ENCODE measurements around the gene ZNF335.

ZNF335 gene

GRCh38 chr20:45949542-45950329, 22.3 kb downstream of the ZNF335 start:
- Histone ChIP-seq H3K36me3 (ENCODE audit: control insufficient read depth in 4 of 4, insufficient read depth in 4 of 4, low read length in 3 of 4) (peaks cover 25 to 92% (median 78%) of the 10 kb centered on the region in 4 experiments), H3K4me1 (ENCODE audit: control extremely low read depth in 1 of 4, control insufficient read depth in 4 of 4, insufficient read depth in 4 of 4, low read length in 3 of 4) (no peaks in the 10 kb centered on the region), H3K9me3 (ENCODE audit: control extremely low read depth in 1 of 5, control insufficient read depth in 4 of 5, insufficient read depth in 2 of 5, low read depth in 1 of 5, low read length in 4 of 5) (no peaks in the 10 kb centered on the region), H3K27ac (ENCODE audit: insufficient read depth in 1 of 2, low read depth in 1 of 2, low read length in 2 of 2, poor library complexity in 1 of 2, severe bottlenecking in 2 of 2) (no peak overlapping the region), H3K27me3 (replicated peaks in 2 of 5; ENCODE audit: control insufficient read depth in 4 of 5, insufficient read depth in 5 of 5, low read length in 4 of 5) (no peaks in the 10 kb centered on the region), H3K4me3 (ENCODE audit: control insufficient read depth in 1 of 7, extremely low read depth in 1 of 7, insufficient read depth in 4 of 7, low read depth in 2 of 7, low read length in 6 of 7) (no peak overlapping the region)
- ChIA-PET CTCF (interaction anchor here (1.0 to 7.3 kb wide), 6 partner anchors 12 to 151 kb away, joined by 3 to 75 read pairs (median 4); no protein-coding TSS in a partner anchor), POLR2A (interaction anchor here (0.6 to 1.5 kb wide), 3 partner anchors 8 to 15 kb away, joined by 3 to 6 read pairs (median 3); partner anchors contain the start of gene PCIF1)
- 93% methylated on average over 13 of the region's 13 CpGs for WGBS (ENCODE audit: insufficient coverage)
- no peak for DNase-seq

GRCh38 chr20:45948742-45949541, 23.1 kb downstream of the ZNF335 start:
- ChIA-PET CTCF (interaction anchor here (1.0 to 7.3 kb wide), 8 partner anchors 11 to 150 kb away, joined by 3 to 75 read pairs (median 4); partner anchors contain the start of gene ZNF335), POLR2A (interaction anchor here (1.2 to 1.5 kb wide), 2 partner anchors 9 to 14 kb away, joined by 3 to 6 read pairs; partner anchors contain the start of gene PCIF1)
- no peak overlapping the region for H3K27ac ChIP-seq (ENCODE audit: insufficient read depth in 1 of 2, low read depth in 1 of 2, low read length in 2 of 2, poor library complexity in 1 of 2, severe bottlenecking in 2 of 2)

DNA sequence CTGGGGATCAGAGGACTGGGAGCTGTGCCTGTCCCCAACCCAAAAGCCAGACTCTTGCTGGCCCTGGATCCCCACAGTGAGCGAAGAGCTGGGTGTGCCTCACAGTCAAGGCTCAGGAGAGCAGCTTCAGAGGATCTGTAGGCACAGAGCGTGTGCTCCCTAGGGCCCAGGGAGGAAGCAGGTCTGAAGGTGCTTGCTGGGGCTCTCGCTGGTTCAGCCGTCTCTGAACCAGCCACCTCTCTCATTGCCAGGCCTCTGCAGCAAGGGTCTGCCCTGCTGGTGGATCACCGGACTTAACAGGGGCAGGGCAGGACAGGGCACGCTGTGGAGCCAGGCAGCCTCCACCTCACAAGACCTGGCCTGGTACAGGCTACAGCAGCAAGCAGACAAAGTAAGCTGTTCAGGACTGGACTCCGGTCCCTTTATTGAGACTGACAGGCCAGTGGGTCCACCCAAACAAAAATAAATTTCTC, 23.7 kb downstream of the ZNF335 start:
- POLR2A ChIA-PET: interaction anchor here (1.4 kb wide), 1 partner anchor 9 kb away, joined by 8 read pairs; no protein-coding TSS in a partner anchor
- DNase-seq: no peak
- Histone ChIP-seq H3K27me3 (replicated peaks in 2 of 5; ENCODE audit: control insufficient read depth in 4 of 5, insufficient read depth in 5 of 5, low read length in 4 of 5) (no peaks in the 10 kb centered on the region), H3K4me1 (ENCODE audit: control extremely low read depth in 1 of 4, control insufficient read depth in 4 of 4, insufficient read depth in 4 of 4, low read length in 3 of 4) (no peaks in the 10 kb centered on the region), H3K9me3 (ENCODE audit: control extremely low read depth in 1 of 5, control insufficient read depth in 4 of 5, insufficient read depth in 2 of 5, low read depth in 1 of 5, low read length in 4 of 5) (no peaks in the 10 kb centered on the region), H3K27ac (ENCODE audit: insufficient read depth in 1 of 2, low read depth in 1 of 2, low read length in 2 of 2, poor library complexity in 1 of 2, severe bottlenecking in 2 of 2) (no peak overlapping the region), H3K36me3 (ENCODE audit: control insufficient read depth in 4 of 4, insufficient read depth in 4 of 4, low read length in 3 of 4) (peaks cover 27 to 98% (median 86%) of the 10 kb centered on the region in 4 experiments), H3K4me3 (ENCODE audit: control insufficient read depth in 1 of 7, extremely low read depth in 1 of 7, insufficient read depth in 4 of 7, low read depth in 2 of 7, low read length in 6 of 7) (no peak overlapping the region)
- CTCF ChIA-PET: interaction anchor here (1.0 to 7.3 kb wide), 6 partner anchors 10 to 110 kb away, joined by 3 to 75 read pairs (median 4); partner anchors contain the start of gene ZNF335
- 80% methylated on average over 7 of the region's 7 CpGs for WGBS (ENCODE audit: insufficient coverage)

More at GRCh38 chr20:45948742-45949541, 23.1 kb downstream of the ZNF335 start:
- Histone ChIP-seq H3K4me1 (ENCODE audit: control extremely low read depth in 1 of 4, control insufficient read depth in 4 of 4, insufficient read depth in 4 of 4, low read length in 3 of 4) (no peaks in the 10 kb centered on the region), H3K36me3 (ENCODE audit: control insufficient read depth in 4 of 4, insufficient read depth in 4 of 4, low read length in 3 of 4) (peaks cover 32 to 97% (median 84%) of the 10 kb centered on the region in 4 experiments), H3K4me3 (ENCODE audit: control insufficient read depth in 1 of 7, extremely low read depth in 1 of 7, insufficient read depth in 4 of 7, low read depth in 2 of 7, low read length in 6 of 7) (no peak overlapping the region), H3K9me3 (ENCODE audit: control extremely low read depth in 1 of 5, control insufficient read depth in 4 of 5, insufficient read depth in 2 of 5, low read depth in 1 of 5, low read length in 4 of 5) (no peaks in the 10 kb centered on the region), H3K27me3 (replicated peaks in 2 of 5; ENCODE audit: control insufficient read depth in 4 of 5, insufficient read depth in 5 of 5, low read length in 4 of 5) (no peaks in the 10 kb centered on the region)
- WGBS (ENCODE audit: insufficient coverage): 96% methylated on average over 10 of the region's 10 CpGs
- DNase-seq: no peak

GRCh38 chr20:45947110-45947866, 24.7 kb downstream of the ZNF335 start:
- DNase-seq: no peak
- no peaks in the 10 kb centered on the region for H3K9me3 ChIP-seq (ENCODE audit: control extremely low read depth in 1 of 5, control insufficient read depth in 4 of 5, insufficient read depth in 2 of 5, low read depth in 1 of 5, low read length in 4 of 5)
- no peak overlapping the region for H3K4me3 ChIP-seq (ENCODE audit: control insufficient read depth in 1 of 7, extremely low read depth in 1 of 7, insufficient read depth in 4 of 7, low read depth in 2 of 7, low read length in 6 of 7)
- WGBS (ENCODE audit: insufficient coverage): 92% methylated on average over 28 of the region's 29 CpGs
- ChIA-PET CTCF (interaction anchor here (0.6 to 7.3 kb wide), 6 partner anchors 11 to 25 kb away, joined by 3 to 75 read pairs (median 4); partner anchors contain the start of genes PCIF1 and ZNF335), POLR2A (interaction anchor here (1.4 kb wide), 1 partner anchor 10 kb away, joined by 8 read pairs; no protein-coding TSS in a partner anchor)
- no peaks in the 10 kb centered on the region for H3K27me3 ChIP-seq (replicated peaks in 2 of 5; ENCODE audit: control insufficient read depth in 4 of 5, insufficient read depth in 5 of 5, low read length in 4 of 5)
- H3K27ac ChIP-seq (ENCODE audit: insufficient read depth in 1 of 2, low read depth in 1 of 2, low read length in 2 of 2, poor library complexity in 1 of 2, severe bottlenecking in 2 of 2): no peak overlapping the region
- H3K4me1 ChIP-seq (ENCODE audit: control extremely low read depth in 1 of 4, control insufficient read depth in 4 of 4, insufficient read depth in 4 of 4, low read length in 3 of 4): no peaks in the 10 kb centered on the region
- peaks cover 26 to 97% (median 82%) of the 10 kb centered on the region in 4 experiments for H3K36me3 ChIP-seq (ENCODE audit: control insufficient read depth in 4 of 4, insufficient read depth in 4 of 4, low read length in 3 of 4)

DNA sequence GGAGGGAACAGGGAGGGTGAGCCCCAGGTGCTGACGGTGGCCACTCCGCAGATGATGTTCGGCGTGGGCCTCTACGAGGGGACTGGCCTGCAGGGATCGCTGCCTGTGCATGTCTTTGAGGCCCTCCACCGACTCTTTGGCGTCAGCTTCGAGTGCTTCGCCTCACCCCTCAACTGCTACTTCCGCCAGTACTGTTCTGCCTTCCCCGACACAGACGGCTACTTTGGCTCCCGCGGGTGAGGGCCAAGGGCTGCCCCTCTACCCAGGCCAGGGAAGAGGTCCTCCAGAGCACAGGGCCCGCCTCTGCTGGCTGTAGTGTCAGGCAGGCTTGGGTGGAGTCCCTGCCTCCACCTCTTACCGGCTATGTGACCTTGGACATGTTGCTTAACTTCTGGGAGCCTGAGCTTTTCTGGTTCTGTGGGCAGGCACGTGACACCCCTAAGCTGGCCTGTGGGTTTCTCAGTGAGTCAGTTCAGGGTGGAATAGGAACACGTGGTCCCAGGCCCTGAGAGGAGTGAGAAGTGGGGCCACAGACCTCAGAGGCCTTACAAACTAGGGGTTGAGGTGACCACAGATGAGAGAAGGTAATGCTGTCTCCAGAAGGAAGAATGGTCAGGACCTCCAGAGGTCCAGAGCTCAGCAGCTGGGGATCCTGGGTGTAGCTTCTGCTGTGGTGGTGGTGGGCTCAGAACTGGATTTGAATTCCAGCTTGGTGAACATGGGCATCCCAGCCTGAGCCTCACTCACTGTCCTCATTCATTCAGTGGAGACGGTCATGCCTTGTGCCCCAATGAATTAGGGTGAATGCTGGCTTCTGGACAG, 25.6 kb downstream of the ZNF335 start:
- no peaks in the 10 kb centered on the region for H3K9me3 ChIP-seq (ENCODE audit: control extremely low read depth in 1 of 5, control insufficient read depth in 4 of 5, insufficient read depth in 2 of 5, low read depth in 1 of 5, low read length in 4 of 5)
- H3K36me3 ChIP-seq (ENCODE audit: control insufficient read depth in 4 of 4, insufficient read depth in 4 of 4, low read length in 3 of 4): peaks cover 26 to 91% (median 74%) of the 10 kb centered on the region in 4 experiments
- peak overlapping the region in 1 of 2 experiments; percentile 7 for H3K27ac ChIP-seq (ENCODE audit: insufficient read depth in 1 of 2, low read depth in 1 of 2, low read length in 2 of 2, poor library complexity in 1 of 2, severe bottlenecking in 2 of 2)
- no peak overlapping the region for H3K4me3 ChIP-seq (ENCODE audit: control insufficient read depth in 1 of 7, extremely low read depth in 1 of 7, insufficient read depth in 4 of 7, low read depth in 2 of 7, low read length in 6 of 7)
- no peaks in the 10 kb centered on the region for H3K27me3 ChIP-seq (replicated peaks in 2 of 5; ENCODE audit: control insufficient read depth in 4 of 5, insufficient read depth in 5 of 5, low read length in 4 of 5)
- H3K4me1 ChIP-seq (ENCODE audit: control extremely low read depth in 1 of 4, control insufficient read depth in 4 of 4, insufficient read depth in 4 of 4, low read length in 3 of 4): no peaks in the 10 kb centered on the region
- DNase-seq: peak in 2 of 3 donors; percentile 40 to 46
- ChIA-PET POLR2A (no interaction called here), CTCF (interaction anchor here (0.8 to 7.3 kb wide), 5 partner anchors 10 to 22 kb away, joined by 3 to 75 read pairs (median 4); partner anchors contain the start of gene PCIF1)
- WGBS (ENCODE audit: insufficient coverage): 83% methylated on average over 13 of the region's 20 CpGs
